Sigmoid colon (tissue), 4 donors: ENCODE results near the gene NFATC1.

Experiments
- CTCF ChIP-seq, 4 experiments: fragments of 450-650 bp in 3 of 4; fragments of 200-600 bp in 1 of 4; IDR thresholded peaks; one replicate each; pipeline ENCODE4 v1.5.1; 2016 to 2019; ENCODE audit warnings: antibody characterized with exemption in 4 of 4, mild to moderate bottlenecking in 3 of 4, moderate library complexity in 2 of 4
- POLR2A ChIP-seq, 2 donors: fragments of 450-650 bp; IDR thresholded peaks; one replicate each; pipeline ENCODE4 v1.6.1; 2016; ENCODE audit warnings: antibody characterized with exemption in 2 of 2, mild to moderate bottlenecking in 2 of 2, moderate library complexity in 2 of 2
- POLR2AphosphoS5 ChIP-seq, 4 donors: sonication (generic); formaldehyde crosslinking; IDR thresholded peaks; one replicate each; pipeline ENCODE4 v1.6.1; 2017; ENCODE audit warnings: antibody characterized with exemption in 4 of 4

GRCh38 chr18:79458131-79458838 lies 62.6 kb downstream of the NFATC1 start:
- TF ChIP-seq CTCF (IDR thresholded peaks at IDR 0.05) (no peak), POLR2A (IDR thresholded peaks at IDR 0.05) (no peak), POLR2AphosphoS5 (IDR thresholded peaks at IDR 0.05) (peak in 3 of 4 donors; percentile 53 to 66 (median 59))
